ENCODE data around the gene ANKRA2. TPM values are rescaled to one million over a fixed set of nuclear protein-coding genes. Genes with fewer than 3 reads are reported as not detected.
A peak's percentile ranks its signal among the peaks of the same experiment; 100 is the strongest.

The ANKRA2 gene
- total and polyA plus RNA-seq, 9 donors = 22.3 to 44.2 (median 25.5) TPM

DNA sequence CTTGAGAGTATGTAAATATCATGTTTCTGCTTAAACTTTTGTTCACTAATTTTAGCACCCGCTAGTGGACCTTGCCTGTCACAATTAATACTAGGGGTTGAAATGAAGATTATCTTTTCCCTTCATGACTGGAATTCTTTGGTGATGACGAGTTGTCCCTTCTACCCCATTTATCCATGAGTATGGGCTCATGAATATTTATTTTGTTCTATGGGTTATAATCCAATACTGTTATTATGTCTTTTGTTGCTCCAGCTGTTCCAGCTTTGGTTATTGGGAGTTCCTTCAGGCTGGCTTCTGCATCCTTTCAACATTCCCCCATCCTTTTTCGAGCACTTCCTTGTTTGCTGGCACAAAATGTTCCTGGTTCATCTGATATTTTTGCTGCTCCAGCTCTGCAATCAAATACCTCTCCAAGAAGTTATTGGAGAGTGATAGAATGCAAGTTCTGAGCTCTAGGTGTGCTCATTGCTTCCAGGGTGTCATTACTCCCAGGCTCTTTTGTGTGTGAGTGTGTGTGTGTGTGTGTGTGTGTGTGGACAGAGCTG is 40.8 kb upstream of the ANKRA2 start:
- H3K27ac ChIP-seq = no peak overlapping the region
- TF ChIP-seq POLR2A (IDR thresholded peaks at IDR 0.05) = no peak
- TF ChIP-seq EP300 (IDR thresholded peaks at IDR 0.05) = no peak
- TF ChIP-seq, protein P1, sequence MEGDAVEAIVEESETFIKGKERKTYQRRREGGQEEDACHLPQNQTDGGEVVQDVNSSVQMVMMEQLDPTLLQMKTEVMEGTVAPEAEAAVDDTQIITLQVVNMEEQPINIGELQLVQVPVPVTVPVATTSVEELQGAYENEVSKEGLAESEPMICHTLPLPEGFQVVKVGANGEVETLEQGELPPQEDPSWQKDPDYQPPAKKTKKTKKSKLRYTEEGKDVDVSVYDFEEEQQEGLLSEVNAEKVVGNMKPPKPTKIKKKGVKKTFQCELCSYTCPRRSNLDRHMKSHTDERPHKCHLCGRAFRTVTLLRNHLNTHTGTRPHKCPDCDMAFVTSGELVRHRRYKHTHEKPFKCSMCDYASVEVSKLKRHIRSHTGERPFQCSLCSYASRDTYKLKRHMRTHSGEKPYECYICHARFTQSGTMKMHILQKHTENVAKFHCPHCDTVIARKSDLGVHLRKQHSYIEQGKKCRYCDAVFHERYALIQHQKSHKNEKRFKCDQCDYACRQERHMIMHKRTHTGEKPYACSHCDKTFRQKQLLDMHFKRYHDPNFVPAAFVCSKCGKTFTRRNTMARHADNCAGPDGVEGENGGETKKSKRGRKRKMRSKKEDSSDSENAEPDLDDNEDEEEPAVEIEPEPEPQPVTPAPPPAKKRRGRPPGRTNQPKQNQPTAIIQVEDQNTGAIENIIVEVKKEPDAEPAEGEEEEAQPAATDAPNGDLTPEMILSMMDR (IDR thresholded peaks at IDR 0.05) = no peak
- H3K9me3 ChIP-seq = no peaks in the 10 kb centered on the region
- H3K4me1 ChIP-seq (ENCODE audit: insufficient read depth) = peaks cover 7% of the 10 kb centered on the region
- 16 to 24% (median 21%) methylated on average over 3 of the region's 3 CpGs for WGBS, 3 donors
- H3K36me3 ChIP-seq = no peaks in the 10 kb centered on the region
- no peaks in the 10 kb centered on the region for H3K27me3 ChIP-seq
- H3K4me3 ChIP-seq = no peak overlapping the region
- intact Hi-C loops (cut with DNase I) = no loop called here
- DNase-seq = no peak

DNA sequence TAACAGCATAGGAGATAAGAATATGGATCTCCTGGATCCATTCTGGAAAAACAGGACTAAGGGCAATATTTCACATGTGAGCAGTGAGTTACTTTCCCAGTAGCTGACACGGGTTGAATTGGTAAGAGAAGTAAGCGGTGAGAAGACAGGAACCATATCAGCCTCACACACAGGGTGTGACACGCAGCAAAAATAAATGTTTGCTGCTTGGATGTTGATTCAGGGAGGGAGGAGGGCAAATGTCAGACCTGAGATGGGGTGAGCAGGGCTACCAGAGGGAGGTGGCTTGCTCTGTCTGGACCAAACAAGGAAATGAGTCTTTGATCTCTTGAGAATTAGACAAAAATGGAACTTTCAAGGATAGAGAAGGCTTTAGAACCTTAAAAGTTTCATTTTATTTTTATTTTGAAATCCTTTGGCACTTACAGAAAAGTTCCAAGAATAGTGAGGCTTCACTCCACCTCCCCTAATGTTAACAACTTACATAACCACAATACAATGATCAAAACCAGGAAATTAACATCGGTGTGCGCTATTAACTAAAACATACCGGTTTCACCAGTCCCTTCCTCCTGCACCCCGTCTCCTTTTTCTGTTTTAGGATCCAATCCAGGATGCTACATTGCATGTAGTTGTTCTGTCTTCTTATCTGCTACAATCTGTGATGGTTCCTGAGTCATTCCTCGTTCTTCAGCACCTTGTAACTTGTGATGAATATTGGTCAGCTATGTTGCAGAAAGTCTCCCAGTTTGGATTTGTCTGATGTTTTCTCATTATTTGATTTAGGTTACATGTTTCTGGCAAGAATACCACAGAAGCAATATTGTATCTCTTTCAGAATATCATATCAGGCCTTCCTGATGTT is 40.0 kb upstream of the ANKRA2 start:
- WGBS, 3 donors = 48 to 68% (median 48%) methylated on average over 8 of the region's 8 CpGs
- TF ChIP-seq EP300 (IDR thresholded peaks at IDR 0.05) (no peak), POLR2A (IDR thresholded peaks at IDR 0.05) (no peak)
- TF ChIP-seq, protein P1 (IDR thresholded peaks at IDR 0.05) = no peak
- Histone ChIP-seq H3K9me3 (no peaks in the 10 kb centered on the region), H3K36me3 (no peaks in the 10 kb centered on the region), H3K27ac (peak overlapping the region in 1 of 2 donors; percentile 42), H3K27me3 (no peaks in the 10 kb centered on the region), H3K4me3 (no peak overlapping the region), H3K4me1 (ENCODE audit: insufficient read depth) (peaks cover 7% of the 10 kb centered on the region)
- intact Hi-C loops (cut with DNase I) = no loop called here
- DNase-seq = no peak

- WGBS, 3 donors = 88 to 95% (median 95%) methylated on average over 5 of the region's 5 CpGs
- Histone ChIP-seq H3K4me1 (ENCODE audit: insufficient read depth) (peaks cover 7% of the 10 kb centered on the region), H3K9me3 (no peaks in the 10 kb centered on the region), H3K27ac (no peak overlapping the region), H3K36me3 (no peaks in the 10 kb centered on the region), H3K27me3 (no peaks in the 10 kb centered on the region), H3K4me3 (no peak overlapping the region)
- TF ChIP-seq, protein P1 (IDR thresholded peaks at IDR 0.05) = no peak
- no peak for TF ChIP-seq POLR2A (IDR thresholded peaks at IDR 0.05)
- TF ChIP-seq EP300 (IDR thresholded peaks at IDR 0.05) = no peak
- DNase-seq = no peak
- intact Hi-C loops (cut with DNase I) = no loop called here
Measured at GRCh38 chr5:73603998-73604397, 38.6 kb upstream of the ANKRA2 start.

GRCh38 chr5:73599380-73599779 is 33.9 kb upstream of the ANKRA2 start:
- TF ChIP-seq, protein P1 (IDR thresholded peaks at IDR 0.05) = no peak
- no peak for TF ChIP-seq EP300 (IDR thresholded peaks at IDR 0.05)
- no peak for TF ChIP-seq POLR2A (IDR thresholded peaks at IDR 0.05)
- Histone ChIP-seq H3K9me3 (no peaks in the 10 kb centered on the region), H3K4me1 (ENCODE audit: insufficient read depth) (no peaks in the 10 kb centered on the region), H3K27ac (no peak overlapping the region), H3K27me3 (no peaks in the 10 kb centered on the region), H3K4me3 (no peak overlapping the region), H3K36me3 (no peaks in the 10 kb centered on the region)
- intact Hi-C loops (cut with DNase I) = loop anchor here in 1 of 4 donors (5.0 kb wide), 1 partner anchor 183 kb away; no protein-coding TSS in a partner anchor
- no peak for DNase-seq
- 90 to 94% (median 93%) methylated on average over 3 of the region's 3 CpGs for WGBS, 3 donors

All from ovary (tissue), 9 donors.